ENCODE results near the gene TDRD9.

DNA sequence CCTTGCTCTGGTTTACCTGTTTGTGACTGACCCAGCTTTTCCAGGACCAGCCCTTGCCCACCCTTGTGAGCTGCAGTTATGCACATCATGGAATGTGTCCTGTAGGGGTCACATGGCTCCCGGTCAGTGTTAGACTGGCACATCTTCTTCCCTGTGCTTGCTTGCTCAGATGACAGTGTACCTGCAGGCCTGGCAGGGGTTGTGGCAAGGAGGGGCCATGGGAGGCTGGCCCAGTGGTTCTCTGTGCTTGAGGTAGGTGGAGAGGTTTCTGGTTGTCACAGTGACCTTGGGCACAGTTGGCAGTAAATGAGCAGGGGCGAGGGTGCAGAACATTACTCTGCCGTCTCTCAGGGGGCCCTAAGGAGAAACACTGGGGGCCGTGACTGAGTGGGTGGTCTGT is 41.7 kb downstream of the TDRD9 start:
- TF ChIP-seq POLR2A (IDR thresholded peaks at IDR 0.05; ENCODE audit: low read depth, low read length) (no peak), PAX5 (IDR thresholded peaks at IDR 0.05; ENCODE audit: insufficient read depth, low read length, severe bottlenecking) (no peak)

Data from GM12891 (cell line).